ENCODE results near the gene GRM4. TPM values are rescaled to one million over a fixed set of nuclear protein-coding genes. Genes with fewer than 3 reads are reported as not detected.

GRM4 gene
- total and polyA plus RNA-seq, 4 donors = not detected

DNA sequence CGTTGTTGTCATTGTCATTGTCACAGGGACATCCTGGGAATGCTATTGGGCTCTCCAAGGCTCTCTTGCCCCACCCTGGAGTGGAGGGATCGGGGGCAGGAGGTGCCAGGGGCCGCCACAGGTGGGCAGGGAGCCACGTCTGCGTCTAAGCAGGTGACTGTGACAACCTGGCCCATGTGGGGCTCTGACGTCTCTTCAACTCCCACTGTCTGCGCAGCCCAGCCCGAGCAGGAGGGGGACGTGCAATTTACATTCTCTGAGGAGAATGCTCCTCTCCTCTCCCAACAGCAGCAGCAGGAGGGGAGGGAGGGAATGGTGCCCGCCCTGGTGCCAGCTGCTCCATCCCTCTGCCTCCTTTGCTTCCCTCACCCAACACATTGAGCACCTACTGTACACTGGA is 50.1 kb downstream of the GRM4 start:
- H3K4me1 ChIP-seq (ENCODE audit: control insufficient read depth in 4 of 4, insufficient read depth in 4 of 4, low read length in 3 of 4) = no peaks in the 10 kb centered on the region
- H3K9me3 ChIP-seq (ENCODE audit: control insufficient read depth in 4 of 4, low read length in 3 of 4) = no peaks in the 10 kb centered on the region
- peaks cover 0 to 5% (median 2%) of the 10 kb centered on the region in 4 donors for H3K27me3 ChIP-seq (ENCODE audit: control insufficient read depth in 4 of 4, insufficient read depth in 4 of 4, low read length in 3 of 4)
- no peaks in the 10 kb centered on the region for H3K36me3 ChIP-seq (ENCODE audit: control insufficient read depth in 4 of 4, insufficient read depth in 3 of 4, low read depth in 1 of 4, low read length in 3 of 4)
- WGBS = 56% methylated on average over 10 of the region's 10 CpGs
- DNase-seq (ENCODE audit: low spot score) = no peak
- no peak overlapping the region for H3K4me3 ChIP-seq (ENCODE audit: low read depth in 1 of 3, low read length in 3 of 3)
- no peak overlapping the region for H3K9ac ChIP-seq (ENCODE audit: low read depth in 1 of 2, low read length in 2 of 2)
- no peak overlapping the region for H3K27ac ChIP-seq (ENCODE audit: low read depth in 1 of 2, low read length in 2 of 2)
- TF ChIP-seq RXRA (IDR thresholded peaks at IDR 0.05) = no peak
- TF ChIP-seq, protein P1, sequence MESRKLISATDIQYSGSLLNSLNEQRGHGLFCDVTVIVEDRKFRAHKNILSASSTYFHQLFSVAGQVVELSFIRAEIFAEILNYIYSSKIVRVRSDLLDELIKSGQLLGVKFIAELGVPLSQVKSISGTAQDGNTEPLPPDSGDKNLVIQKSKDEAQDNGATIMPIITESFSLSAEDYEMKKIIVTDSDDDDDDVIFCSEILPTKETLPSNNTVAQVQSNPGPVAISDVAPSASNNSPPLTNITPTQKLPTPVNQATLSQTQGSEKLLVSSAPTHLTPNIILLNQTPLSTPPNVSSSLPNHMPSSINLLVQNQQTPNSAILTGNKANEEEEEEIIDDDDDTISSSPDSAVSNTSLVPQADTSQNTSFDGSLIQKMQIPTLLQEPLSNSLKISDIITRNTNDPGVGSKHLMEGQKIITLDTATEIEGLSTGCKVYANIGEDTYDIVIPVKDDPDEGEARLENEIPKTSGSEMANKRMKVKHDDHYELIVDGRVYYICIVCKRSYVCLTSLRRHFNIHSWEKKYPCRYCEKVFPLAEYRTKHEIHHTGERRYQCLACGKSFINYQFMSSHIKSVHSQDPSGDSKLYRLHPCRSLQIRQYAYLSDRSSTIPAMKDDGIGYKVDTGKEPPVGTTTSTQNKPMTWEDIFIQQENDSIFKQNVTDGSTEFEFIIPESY (IDR thresholded peaks at IDR 0.05) = no peak

DNA sequence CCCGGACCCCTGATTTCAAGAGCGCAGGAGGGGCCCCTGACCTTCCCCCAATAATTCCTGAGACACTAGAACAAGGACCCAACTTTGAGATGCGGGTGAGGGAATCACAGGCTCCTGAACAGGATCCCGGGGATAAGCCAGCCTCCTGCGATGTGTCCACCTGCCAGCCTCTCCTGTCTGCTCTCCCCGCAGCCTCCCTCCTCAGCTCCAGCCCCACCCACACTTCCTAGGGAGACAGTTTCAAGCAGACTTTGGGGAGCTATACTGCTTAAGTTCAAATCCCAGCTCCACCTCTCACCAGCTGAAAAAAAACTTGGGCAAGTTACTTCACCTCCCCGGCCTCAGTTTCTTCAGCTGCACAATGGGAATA is 50.8 kb downstream of the GRM4 start:
- peaks cover 0 to 5% (median 2%) of the 10 kb centered on the region in 4 donors for H3K27me3 ChIP-seq (ENCODE audit: control insufficient read depth in 4 of 4, insufficient read depth in 4 of 4, low read length in 3 of 4)
- 78% methylated on average over 7 of the region's 7 CpGs for WGBS

DNA sequence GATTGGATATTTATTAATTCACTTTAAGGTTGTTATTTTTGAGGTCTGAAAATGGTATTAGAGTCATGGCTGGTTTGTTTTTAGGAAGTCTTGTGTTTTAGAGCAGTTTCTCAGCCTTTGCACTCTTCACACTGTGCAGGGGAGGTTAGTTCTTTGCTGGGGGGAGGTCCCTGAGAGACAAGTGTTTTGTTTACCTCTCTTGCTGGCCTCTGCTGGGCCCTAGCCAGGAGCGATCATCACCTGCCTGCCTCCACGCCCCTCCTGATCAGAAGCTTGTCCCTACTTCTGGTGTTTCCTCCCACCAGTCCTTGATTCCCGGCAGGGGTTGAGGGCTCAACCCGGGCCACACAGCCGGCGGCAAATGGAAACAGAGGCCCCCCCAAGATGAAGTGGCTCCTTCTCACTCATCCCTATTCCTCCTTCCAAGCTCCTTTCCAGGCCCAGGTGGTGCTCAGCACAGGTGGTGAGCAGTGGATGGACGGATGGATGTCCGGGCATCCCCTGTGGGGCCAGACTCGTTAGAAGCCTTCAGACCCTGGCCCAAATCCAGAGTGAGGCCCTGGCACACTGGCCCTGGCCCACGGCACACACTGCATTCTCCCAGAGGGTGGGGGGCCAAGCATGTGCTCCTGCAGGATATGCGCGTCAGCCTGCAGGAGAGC is 51.3 kb downstream of the GRM4 start:
- peaks cover 0 to 5% (median 2%) of the 10 kb centered on the region in 4 donors for H3K27me3 ChIP-seq (ENCODE audit: control insufficient read depth in 4 of 4, insufficient read depth in 4 of 4, low read length in 3 of 4)
- DNase-seq (ENCODE audit: low spot score) = no peak
- WGBS = 40% methylated on average over 12 of the region's 12 CpGs
- H3K4me1 ChIP-seq (ENCODE audit: control insufficient read depth in 4 of 4, insufficient read depth in 4 of 4, low read length in 3 of 4) = no peaks in the 10 kb centered on the region
- no peak overlapping the region for H3K4me3 ChIP-seq (ENCODE audit: low read depth in 1 of 3, low read length in 3 of 3)
- H3K36me3 ChIP-seq (ENCODE audit: control insufficient read depth in 4 of 4, insufficient read depth in 3 of 4, low read depth in 1 of 4, low read length in 3 of 4) = no peaks in the 10 kb centered on the region
- H3K9me3 ChIP-seq (ENCODE audit: control insufficient read depth in 4 of 4, low read length in 3 of 4) = no peaks in the 10 kb centered on the region
- H3K27ac ChIP-seq (ENCODE audit: low read depth in 1 of 2, low read length in 2 of 2) = no peak overlapping the region
- no peak overlapping the region for H3K9ac ChIP-seq (ENCODE audit: low read depth in 1 of 2, low read length in 2 of 2)
- TF ChIP-seq SP1 (IDR thresholded peaks at IDR 0.05) (no peak), EGR1 (IDR thresholded peaks at IDR 0.05; ENCODE audit: low read depth in 2 of 2) (no peak), RXRA (IDR thresholded peaks at IDR 0.05) (no peak), FOXA1 (IDR thresholded peaks at IDR 0.05) (no peak)
- TF ChIP-seq, protein P2, sequence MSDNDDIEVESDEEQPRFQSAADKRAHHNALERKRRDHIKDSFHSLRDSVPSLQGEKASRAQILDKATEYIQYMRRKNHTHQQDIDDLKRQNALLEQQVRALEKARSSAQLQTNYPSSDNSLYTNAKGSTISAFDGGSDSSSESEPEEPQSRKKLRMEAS (IDR thresholded peaks at IDR 0.05) = no peak
- TF ChIP-seq, protein P1 (IDR thresholded peaks at IDR 0.05) = no peak

More for the DNA sequence above, 50.8 kb downstream of the GRM4 start:
- Histone ChIP-seq H3K27ac (ENCODE audit: low read depth in 1 of 2, low read length in 2 of 2) (no peak overlapping the region), H3K36me3 (ENCODE audit: control insufficient read depth in 4 of 4, insufficient read depth in 3 of 4, low read depth in 1 of 4, low read length in 3 of 4) (no peaks in the 10 kb centered on the region), H3K9ac (ENCODE audit: low read depth in 1 of 2, low read length in 2 of 2) (no peak overlapping the region), H3K4me1 (ENCODE audit: control insufficient read depth in 4 of 4, insufficient read depth in 4 of 4, low read length in 3 of 4) (no peaks in the 10 kb centered on the region), H3K4me3 (ENCODE audit: low read depth in 1 of 3, low read length in 3 of 3) (no peak overlapping the region), H3K9me3 (ENCODE audit: control insufficient read depth in 4 of 4, low read length in 3 of 4) (no peaks in the 10 kb centered on the region)
- DNase-seq (ENCODE audit: low spot score) = no peak
- no peak for TF ChIP-seq RAD21 (IDR thresholded peaks at IDR 0.05)
- TF ChIP-seq, protein P2 (IDR thresholded peaks at IDR 0.05) = no peak
